ENCODE results near the gene FHOD3. TPM values are rescaled to one million over a fixed set of nuclear protein-coding genes. Genes with fewer than 3 reads are reported as not detected.

FHOD3 gene
- total and polyA plus RNA-seq, 2 of the 8 experiments (the other 6 are each of a cell fraction or from before 2014, with no cell fraction given), result 9.7 to 10.5 TPM

DNA sequence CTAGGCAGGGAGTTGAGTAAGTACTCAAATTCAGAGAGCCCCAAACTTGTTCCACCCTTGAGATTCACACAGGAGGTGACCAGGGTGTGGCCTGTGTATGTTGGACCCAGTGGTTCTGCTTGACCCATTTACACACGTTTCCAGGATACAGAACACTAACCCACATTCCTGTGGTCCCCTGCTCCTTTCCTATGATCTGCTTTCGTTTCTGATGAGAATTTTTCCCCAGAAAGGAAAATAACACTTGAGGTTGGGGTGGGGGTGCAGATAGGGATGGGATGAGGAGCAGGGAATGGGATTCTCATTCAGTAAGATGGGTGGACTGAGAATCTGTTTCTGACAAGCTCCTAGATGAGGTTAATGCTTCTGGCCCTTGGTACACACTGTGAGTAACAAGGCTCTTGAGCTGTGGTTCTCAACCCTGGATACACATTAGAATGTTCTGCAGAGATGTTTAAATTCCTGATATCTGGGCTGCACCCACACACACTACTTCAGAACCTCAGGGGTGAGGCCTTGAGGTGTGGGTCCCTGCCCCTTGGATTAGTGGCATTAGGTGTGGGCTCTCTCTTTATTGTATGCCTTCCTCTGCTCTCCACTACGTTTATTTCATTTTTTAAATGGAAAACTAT, 472.9 kb downstream of the FHOD3 start (continued):
- TF ChIP-seq SP4 (IDR thresholded peaks at IDR 0.05; ENCODE audit: low read length) (no peak), TAF7 (optimal IDR thresholded peaks at IDR 0.05; ENCODE audit: borderline replicate concordance, low read depth, low read length) (no peak), EZH2 (IDR thresholded peaks at IDR 0.05; ENCODE audit: low read depth, low read length, severe bottlenecking) (no peak), EP300 (IDR thresholded peaks at IDR 0.05; ENCODE audit: borderline replicate concordance in 1 of 2, low read depth in 2 of 2, low read length in 2 of 2) (no peak), RXRA (IDR thresholded peaks at IDR 0.05; ENCODE audit: insufficient read depth, low read depth, low read length) (no peak), TCF12 (IDR thresholded peaks at IDR 0.05; ENCODE audit: low read depth, low read length) (no peak), CBX5 (IDR thresholded peaks at IDR 0.05; ENCODE audit: low read depth, low read length) (no peak)
- TF ChIP-seq, protein P1, sequence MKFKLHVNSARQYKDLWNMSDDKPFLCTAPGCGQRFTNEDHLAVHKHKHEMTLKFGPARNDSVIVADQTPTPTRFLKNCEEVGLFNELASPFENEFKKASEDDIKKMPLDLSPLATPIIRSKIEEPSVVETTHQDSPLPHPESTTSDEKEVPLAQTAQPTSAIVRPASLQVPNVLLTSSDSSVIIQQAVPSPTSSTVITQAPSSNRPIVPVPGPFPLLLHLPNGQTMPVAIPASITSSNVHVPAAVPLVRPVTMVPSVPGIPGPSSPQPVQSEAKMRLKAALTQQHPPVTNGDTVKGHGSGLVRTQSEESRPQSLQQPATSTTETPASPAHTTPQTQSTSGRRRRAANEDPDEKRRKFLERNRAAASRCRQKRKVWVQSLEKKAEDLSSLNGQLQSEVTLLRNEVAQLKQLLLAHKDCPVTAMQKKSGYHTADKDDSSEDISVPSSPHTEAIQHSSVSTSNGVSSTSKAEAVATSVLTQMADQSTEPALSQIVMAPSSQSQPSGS (IDR thresholded peaks at IDR 0.05; ENCODE audit: low read length), result no peak
